ENCODE measurements around the gene CX3CL1. TPM values are rescaled to one million over a fixed set of nuclear protein-coding genes. Genes with fewer than 3 reads are reported as not detected.

The CX3CL1 gene
- total and polyA plus RNA-seq, 2 donors (not counting 3 experiments of a cell fraction or from before 2014, with no cell fraction given) = 2.0 to 2.3 TPM

- TF ChIP-seq POLR2A (IDR thresholded peaks at IDR 0.05; ENCODE audit: low read depth, low read length) (no peak), FOS (IDR thresholded peaks at IDR 0.05; ENCODE audit: borderline replicate concordance, insufficient read depth, low read length) (no peak), POLR2AphosphoS5 (IDR thresholded peaks at IDR 0.05; ENCODE audit: insufficient read depth, low read depth, low read length) (no peak), MYC (IDR thresholded peaks at IDR 0.05; ENCODE audit: low read depth, low read length) (no peak), MAX (IDR thresholded peaks at IDR 0.05; ENCODE audit: insufficient read depth, insufficient read length) (no peak), JUN (IDR thresholded peaks at IDR 0.05; ENCODE audit: borderline replicate concordance, insufficient read depth, insufficient read length, low read depth) (no peak), GATA2 (IDR thresholded peaks at IDR 0.05; ENCODE audit: insufficient read depth, insufficient read length, low read depth, low read length) (no peak), EZH2 (IDR thresholded peaks at IDR 0.05; ENCODE audit: borderline replicate concordance, low read depth, low read length, severe bottlenecking) (no peak)
- TF ChIP-seq, protein P1, sequence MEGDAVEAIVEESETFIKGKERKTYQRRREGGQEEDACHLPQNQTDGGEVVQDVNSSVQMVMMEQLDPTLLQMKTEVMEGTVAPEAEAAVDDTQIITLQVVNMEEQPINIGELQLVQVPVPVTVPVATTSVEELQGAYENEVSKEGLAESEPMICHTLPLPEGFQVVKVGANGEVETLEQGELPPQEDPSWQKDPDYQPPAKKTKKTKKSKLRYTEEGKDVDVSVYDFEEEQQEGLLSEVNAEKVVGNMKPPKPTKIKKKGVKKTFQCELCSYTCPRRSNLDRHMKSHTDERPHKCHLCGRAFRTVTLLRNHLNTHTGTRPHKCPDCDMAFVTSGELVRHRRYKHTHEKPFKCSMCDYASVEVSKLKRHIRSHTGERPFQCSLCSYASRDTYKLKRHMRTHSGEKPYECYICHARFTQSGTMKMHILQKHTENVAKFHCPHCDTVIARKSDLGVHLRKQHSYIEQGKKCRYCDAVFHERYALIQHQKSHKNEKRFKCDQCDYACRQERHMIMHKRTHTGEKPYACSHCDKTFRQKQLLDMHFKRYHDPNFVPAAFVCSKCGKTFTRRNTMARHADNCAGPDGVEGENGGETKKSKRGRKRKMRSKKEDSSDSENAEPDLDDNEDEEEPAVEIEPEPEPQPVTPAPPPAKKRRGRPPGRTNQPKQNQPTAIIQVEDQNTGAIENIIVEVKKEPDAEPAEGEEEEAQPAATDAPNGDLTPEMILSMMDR (IDR thresholded peaks at IDR 0.05; ENCODE audit: extremely low read depth in 1 of 2, insufficient read depth in 1 of 2, low read depth in 1 of 2, low read length in 2 of 2) = no peak
Observed at GRCh38 chr16:57355898-57356414, 16.3 kb upstream of the CX3CL1 start.

More at GRCh38 chr16:57355898-57356414, 16.3 kb upstream of the CX3CL1 start:
- H2AFZ ChIP-seq (ENCODE audit: low read depth, low read length) = no peak overlapping the region
- no peaks in the 10 kb centered on the region for H4K20me1 ChIP-seq (replicated peaks; ENCODE audit: control insufficient read depth, extremely low read depth, insufficient read depth, low read length)
- H3K79me2 ChIP-seq (ENCODE audit: control insufficient read depth, insufficient read depth, low read length) = no peaks in the 10 kb centered on the region
- peaks cover 0 to 2% of the 10 kb centered on the region in 2 experiments for H3K27me3 ChIP-seq (ENCODE audit: control insufficient read depth in 2 of 2, insufficient read depth in 2 of 2, low read length in 2 of 2)
- DNase-seq (ENCODE audit: low read depth, low spot score) = no peak
- H3K9ac ChIP-seq (replicated peaks; ENCODE audit: extremely low read depth, insufficient read depth, low read length) = no peak overlapping the region
- no peaks in the 10 kb centered on the region for H3K9me1 ChIP-seq (replicated peaks; ENCODE audit: control insufficient read depth, extremely low read depth, insufficient read depth, low read length)
- ChIA-PET POLR2A (no interaction called here), CTCF (interaction anchor here (0.9 kb wide), 1 partner anchor 61 kb away, joined by 3 read pairs; no protein-coding TSS in a partner anchor)
- intact Hi-C loops (cut with micrococcal nuclease) = no loop called here
- dilution Hi-C loops (cut with MboI; ENCODE audit: extremely low pct_ligation_motif_present, low sequenced_read_pairs) = no loop called here
- no peak overlapping the region for H3K4me2 ChIP-seq (ENCODE audit: insufficient read depth, low read length)
- no peak for FAIRE-seq
- H3K4me1 ChIP-seq (ENCODE audit: control insufficient read depth, extremely low read depth, insufficient read depth, low read length) = no peaks in the 10 kb centered on the region
- H3K27ac ChIP-seq (ENCODE audit: insufficient read depth, low read depth, low read length) = no peak overlapping the region
- H3K4me3 ChIP-seq (replicated peaks in 1 of 3; ENCODE audit: insufficient read depth in 1 of 3, low read depth in 1 of 3, low read length in 3 of 3) = no peak overlapping the region
- H3K9me3 ChIP-seq (replicated peaks; ENCODE audit: control insufficient read depth, insufficient read depth, low read length) = no peaks in the 10 kb centered on the region
- BruUV-seq (replicated peaks) = no TSS peak
- no peaks in the 10 kb centered on the region for H3K36me3 ChIP-seq (ENCODE audit: control insufficient read depth in 2 of 2, extremely low read depth in 1 of 2, insufficient read depth in 2 of 2, low read length in 2 of 2)

All from endothelial cell of umbilical vein (primary cell).